HEK293 (cell line): ENCODE measurements around the gene RAB9A.

ENCODE experiments used
- REPIN1 ChIP-seq: fragments of 450-650 bp; formaldehyde crosslinking; IDR thresholded peaks from 2 replicates; pipeline ENCODE4 v1.5.1; 2017; ENCODE audit warnings: missing biosample characterization, missing genetic modification characterization, low read depth
- TCF7L2 ChIP-seq: IDR thresholded peaks from 2 replicates; pipeline ENCODE4 v1.6.1; 2011; ENCODE audit warnings: low read depth, mild to moderate bottlenecking, inconsistent platforms, low read length, moderate library complexity, borderline replicate concordance
- ZNF10 ChIP-seq: fragments of 450-650 bp; formaldehyde crosslinking; IDR thresholded peaks from 2 replicates; pipeline ENCODE4 v1.5.1; 2017; ENCODE audit warnings: missing biosample characterization, missing genetic modification characterization
- ZNF335 ChIP-seq: fragments of 450-650 bp; formaldehyde crosslinking; conservative IDR thresholded peaks from 2 replicates; pipeline ENCODE4 v1.5.1; 2016; ENCODE audit warnings: missing biosample characterization, missing genetic modification characterization
- TF ChIP-seq, protein P1 (sequence below): fragments of 450-650 bp; formaldehyde crosslinking; IDR thresholded peaks from 2 replicates; pipeline ENCODE4 v1.5.1; 2016; ENCODE audit warnings: missing biosample characterization, missing genetic modification characterization

- TF ChIP-seq, protein P1, sequence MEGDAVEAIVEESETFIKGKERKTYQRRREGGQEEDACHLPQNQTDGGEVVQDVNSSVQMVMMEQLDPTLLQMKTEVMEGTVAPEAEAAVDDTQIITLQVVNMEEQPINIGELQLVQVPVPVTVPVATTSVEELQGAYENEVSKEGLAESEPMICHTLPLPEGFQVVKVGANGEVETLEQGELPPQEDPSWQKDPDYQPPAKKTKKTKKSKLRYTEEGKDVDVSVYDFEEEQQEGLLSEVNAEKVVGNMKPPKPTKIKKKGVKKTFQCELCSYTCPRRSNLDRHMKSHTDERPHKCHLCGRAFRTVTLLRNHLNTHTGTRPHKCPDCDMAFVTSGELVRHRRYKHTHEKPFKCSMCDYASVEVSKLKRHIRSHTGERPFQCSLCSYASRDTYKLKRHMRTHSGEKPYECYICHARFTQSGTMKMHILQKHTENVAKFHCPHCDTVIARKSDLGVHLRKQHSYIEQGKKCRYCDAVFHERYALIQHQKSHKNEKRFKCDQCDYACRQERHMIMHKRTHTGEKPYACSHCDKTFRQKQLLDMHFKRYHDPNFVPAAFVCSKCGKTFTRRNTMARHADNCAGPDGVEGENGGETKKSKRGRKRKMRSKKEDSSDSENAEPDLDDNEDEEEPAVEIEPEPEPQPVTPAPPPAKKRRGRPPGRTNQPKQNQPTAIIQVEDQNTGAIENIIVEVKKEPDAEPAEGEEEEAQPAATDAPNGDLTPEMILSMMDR (tag by site-specific recombination) = no peak
- TF ChIP-seq TCF7L2 = no peak
- no peak; the same call in 1 of the 2 replicates for TF ChIP-seq ZNF10 (tag by site-specific recombination)
- TF ChIP-seq REPIN1 (tag by site-specific recombination) = no peak
- TF ChIP-seq ZNF335 (tag by site-specific recombination) = no peak; the same call in 1 of the 2 replicates
Measured at GRCh38 chrX:13652287-13652793, 36.6 kb upstream of the RAB9A start.
